Middle frontal gyrus (tissue), 1 donor: Measurements from ENCODE around the gene DSCAML1.

Experiments
- DNase-seq: peaks from one replicate; pipeline ENCODE4 v3.0.0-alpha.2; 2015; ENCODE audit warnings: low spot score; ENCODE audit errors: extremely low spot score

The DSCAML1 gene

DNA sequence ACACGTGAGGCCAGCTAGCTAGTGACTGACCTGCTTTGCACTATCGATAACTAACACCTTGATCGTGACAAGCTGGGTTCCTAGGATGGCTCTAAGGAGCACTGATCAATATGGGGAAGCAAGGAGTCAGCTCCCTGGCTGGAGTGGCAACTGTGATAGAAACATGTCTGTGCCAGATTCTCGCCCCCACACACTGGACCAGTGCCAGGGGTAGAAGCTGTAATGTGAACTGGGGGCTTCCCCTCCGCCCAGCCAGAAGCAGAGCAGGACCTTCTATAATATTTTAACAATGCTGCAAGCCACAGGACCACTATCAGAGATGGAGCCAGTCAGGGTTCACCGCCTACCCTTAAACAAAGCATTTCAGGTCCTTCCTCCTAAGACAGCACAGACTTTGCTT, 96.5 kb downstream of the DSCAML1 start:
- DNase-seq = no peak

- DNase-seq = no peak
Observed at GRCh38 chr11:117697319-117697718, 99.7 kb downstream of the DSCAML1 start.

DNA sequence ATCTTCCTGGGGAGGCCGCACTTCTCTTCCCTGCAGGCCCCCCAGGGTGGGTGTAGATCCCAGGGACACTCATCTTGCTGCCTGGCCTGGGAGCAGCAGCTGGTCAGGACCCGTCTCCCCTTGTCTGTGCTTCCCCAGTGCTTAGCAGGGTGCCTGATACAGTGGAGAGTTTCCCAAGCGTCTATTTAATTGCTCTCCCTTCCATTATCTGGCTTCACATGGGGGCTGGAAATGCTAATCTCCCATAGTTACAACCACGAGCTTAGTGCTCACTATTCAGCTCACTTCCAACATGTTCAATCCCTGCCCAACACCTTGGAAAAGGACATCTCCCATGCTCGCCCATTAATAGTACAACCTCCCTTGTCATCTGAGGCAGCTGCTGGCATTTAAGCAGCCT, 100.5 kb downstream of the DSCAML1 start:
- no peak for DNase-seq

DNA sequence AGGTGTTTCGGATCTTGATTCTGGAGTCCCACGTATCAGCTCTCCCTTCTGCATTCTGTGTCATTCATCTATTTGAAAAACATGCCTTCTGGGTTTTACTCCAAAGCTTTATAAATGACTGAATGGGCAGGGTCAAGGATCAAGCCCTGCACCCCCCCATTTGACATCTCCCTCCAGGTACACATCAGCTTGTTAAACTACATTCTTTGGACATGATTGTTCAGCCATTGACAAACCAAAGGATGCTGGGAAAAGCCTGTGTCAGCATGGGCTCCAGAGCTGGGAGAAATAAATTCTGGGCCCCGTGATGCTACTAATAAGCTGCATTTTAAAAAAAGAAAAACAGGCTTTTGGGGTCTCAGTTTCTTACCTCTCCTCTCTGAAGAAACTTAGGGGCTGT, 103.7 kb downstream of the DSCAML1 start:
- DNase-seq = no peak

DNA sequence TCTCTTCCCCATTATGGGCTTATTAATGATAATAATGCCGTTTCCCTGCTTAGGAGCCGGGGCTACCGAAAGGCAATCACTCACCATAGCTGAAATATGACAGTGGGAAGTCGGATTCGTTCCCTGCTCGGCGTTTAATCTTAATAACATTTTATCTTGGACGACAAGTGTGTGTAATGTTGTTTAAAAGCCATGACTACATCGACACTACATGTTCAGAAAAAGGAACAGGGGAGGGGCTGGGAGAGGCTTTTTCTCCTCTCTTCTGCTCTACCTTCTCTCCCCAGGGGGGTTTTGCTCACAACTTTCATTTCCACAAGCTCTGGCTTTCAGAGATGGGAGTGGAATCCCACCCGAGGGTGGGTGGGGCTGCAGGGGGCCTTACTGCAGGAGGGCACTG, 105.5 kb downstream of the DSCAML1 start:
- no peak for DNase-seq

- DNase-seq = no peak
Observed at GRCh38 chr11:117691218-117691514, 105.8 kb downstream of the DSCAML1 start.

- DNase-seq = no peak
Observed at GRCh38 chr11:117690484-117691217, 106.4 kb downstream of the DSCAML1 start.

DNA sequence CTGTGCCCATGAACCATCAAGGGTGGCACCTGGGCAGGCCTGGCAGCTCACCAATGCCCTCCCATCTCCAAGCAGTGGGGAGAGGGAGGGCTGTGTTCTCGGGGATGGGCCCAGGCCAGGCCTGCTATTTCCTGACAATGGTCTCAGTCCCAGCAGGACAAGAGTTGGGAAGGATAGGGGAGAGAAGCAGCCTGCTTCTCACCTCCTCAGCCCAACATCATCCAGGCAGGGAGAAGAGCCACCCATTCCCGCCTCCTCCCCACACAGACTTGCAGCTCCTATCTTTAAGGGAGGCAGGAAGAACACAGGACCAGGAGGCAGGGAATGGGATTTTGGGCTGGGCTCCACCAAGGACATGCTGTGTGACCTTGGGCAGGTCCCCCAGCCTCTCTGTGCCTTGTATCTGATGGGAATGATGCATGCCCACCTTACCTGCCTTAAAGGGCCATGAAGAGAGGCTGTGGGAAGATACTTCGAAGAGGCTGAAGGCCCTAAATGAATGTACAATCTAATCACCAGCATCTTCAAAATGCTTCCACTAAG, 108.7 kb downstream of the DSCAML1 start:
- DNase-seq = no peak

- DNase-seq = no peak
Observed at GRCh38 chr11:117687776-117688175, 109.2 kb downstream of the DSCAML1 start.

DNA sequence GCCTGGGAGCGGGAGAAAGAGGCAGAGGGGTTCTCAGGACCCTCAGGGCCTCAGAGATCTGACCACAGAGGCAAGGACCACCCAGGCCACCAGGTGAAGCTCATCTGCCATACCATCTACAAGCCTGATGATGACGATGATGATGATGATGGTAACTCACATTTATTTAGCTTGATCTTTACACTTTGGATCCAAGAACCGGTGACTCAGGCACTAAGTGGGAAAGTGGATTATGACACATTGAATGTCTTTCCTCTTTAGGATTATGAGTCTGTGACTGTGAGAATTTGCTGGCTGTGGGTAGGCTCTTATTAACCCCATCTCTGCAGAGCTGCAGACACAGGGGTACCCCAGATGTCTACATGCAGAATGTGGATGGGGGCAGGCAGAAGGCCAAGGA, 110.3 kb downstream of the DSCAML1 start:
- no peak for DNase-seq

DNA sequence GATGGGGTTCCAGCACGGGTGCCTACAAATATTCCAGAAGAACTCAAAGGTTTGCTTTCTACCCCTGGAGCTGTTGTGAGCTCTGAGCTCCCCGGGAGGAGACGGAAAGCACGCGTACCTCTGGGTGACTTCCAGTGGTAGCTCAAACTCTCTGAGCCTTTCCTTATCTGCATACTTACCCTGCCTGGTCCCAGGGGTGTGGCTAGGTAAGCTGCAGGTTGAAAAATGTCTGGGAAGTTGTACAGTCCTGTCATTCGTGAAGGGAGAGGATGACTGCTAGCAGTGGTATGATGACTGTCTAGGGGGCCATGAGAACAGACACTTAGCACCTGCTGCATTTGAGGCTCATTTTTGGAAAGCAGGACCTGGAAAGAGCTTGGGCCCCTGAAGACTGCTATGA, 111.5 kb downstream of the DSCAML1 start:
- DNase-seq = no peak

DNA sequence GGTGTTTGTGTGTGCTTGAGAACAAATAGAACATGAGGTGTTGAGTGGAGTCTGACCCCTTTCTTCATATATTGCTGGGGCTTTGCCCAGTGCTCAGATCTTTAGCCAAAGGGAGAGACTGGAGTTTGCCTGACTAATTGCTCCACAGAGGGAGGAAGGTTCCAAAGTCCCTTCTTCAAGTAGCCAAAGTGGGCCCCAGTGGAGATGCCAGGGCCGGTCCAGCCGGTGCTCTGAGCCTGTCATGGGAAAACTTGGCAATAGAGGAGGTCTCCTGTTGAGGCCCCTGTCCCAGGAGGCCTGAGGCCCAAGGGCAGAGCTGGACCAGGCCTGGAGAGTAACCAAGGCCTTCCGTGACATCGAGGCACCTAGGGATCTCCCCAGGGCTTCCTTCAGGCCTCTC, 112.3 kb downstream of the DSCAML1 start:
- DNase-seq = no peak

- DNase-seq = no peak
Observed at GRCh38 chr11:117684111-117684510, 112.9 kb downstream of the DSCAML1 start.

DNA sequence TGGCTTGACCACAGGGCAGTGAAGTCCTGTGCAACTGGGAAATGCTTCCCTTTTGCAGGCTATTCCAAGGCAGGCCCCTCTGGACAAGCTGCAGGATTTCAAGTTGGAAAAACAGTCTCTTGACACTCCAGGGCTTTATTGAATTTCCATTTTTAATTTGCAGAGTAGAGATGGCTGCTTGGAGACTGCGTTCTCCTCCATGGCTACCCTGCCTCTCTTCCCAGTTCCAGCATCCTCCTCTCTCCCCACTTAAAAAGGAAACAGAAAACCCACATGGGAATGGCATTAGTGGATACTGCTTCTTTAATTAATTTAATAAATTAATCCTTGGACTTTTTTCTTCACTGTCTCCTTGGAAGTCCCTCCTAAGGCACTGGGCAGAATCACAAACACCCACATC, 115.6 kb downstream of the DSCAML1 start:
- DNase-seq = no peak

- no peak for DNase-seq
Observed at GRCh38 chr11:117679461-117679860, 117.6 kb downstream of the DSCAML1 start.

GRCh38 chr11:117678658-117679406, 118.2 kb downstream of the DSCAML1 start:
- DNase-seq = peak; percentile 63

GRCh38 chr11:117677729-117678310, 119.2 kb downstream of the DSCAML1 start:
- no peak for DNase-seq

DNA sequence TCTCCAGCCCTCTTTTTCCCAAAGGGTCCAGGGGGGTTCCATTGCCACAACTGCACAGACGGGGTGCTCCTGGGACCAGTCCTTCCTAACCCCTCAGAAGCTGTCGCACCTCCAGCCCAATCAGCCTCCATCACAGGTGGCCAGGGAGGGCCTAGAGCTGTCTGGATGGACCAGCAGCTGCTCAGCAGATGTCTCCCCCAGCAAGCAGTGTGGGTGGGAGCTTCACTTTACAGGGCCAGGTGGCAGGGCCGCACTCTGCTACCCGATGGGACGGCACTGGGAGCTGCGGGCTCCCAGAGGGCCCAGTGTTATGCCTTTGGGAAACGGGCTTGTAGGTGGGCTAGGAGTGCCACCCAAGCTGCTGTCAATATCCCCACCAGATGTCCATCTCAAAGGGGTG, 120.5 kb downstream of the DSCAML1 start:
- no peak for DNase-seq

DNA sequence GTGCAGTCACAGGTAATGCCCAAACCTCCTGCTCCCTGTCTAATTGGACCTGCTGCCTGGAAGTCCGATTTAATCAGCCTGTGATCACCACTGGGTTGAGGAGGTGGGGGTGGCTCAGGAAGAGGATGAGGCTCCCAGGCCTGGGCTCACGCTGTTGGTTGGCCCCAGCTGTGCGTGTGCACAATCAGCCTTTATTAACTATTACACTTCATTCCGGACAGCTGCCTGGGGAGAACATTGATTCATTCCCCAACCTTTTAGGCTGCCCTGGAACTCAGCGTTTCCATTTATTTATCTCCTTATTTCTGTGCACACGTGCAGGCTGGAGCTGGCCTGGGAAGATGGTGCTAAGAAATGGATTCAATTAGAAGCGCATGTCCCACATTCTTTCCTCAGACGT, 123.4 kb downstream of the DSCAML1 start:
- DNase-seq = no peak

GRCh38 chr11:117671370-117671769, 125.6 kb downstream of the DSCAML1 start:
- DNase-seq = no peak

DNA sequence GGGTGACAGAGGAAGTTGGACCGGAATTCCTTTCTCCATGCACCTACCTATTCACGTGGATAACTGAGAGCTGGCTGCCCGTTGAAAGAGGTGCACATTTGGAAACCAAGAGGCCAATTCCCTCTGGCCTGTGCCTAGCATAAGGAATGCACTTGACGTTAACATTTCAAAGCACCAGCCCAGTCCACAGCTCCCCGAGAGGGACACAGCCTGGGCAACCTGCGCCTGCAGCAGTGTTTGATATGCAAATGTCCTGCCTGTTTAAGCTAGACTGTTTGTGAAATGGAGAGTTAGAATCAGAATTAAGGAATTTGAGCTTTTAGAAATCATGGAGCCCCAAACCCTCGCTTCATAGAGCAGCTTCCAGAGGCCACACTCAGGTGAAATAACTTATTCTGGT, 126.1 kb downstream of the DSCAML1 start:
- DNase-seq = no peak

DNA sequence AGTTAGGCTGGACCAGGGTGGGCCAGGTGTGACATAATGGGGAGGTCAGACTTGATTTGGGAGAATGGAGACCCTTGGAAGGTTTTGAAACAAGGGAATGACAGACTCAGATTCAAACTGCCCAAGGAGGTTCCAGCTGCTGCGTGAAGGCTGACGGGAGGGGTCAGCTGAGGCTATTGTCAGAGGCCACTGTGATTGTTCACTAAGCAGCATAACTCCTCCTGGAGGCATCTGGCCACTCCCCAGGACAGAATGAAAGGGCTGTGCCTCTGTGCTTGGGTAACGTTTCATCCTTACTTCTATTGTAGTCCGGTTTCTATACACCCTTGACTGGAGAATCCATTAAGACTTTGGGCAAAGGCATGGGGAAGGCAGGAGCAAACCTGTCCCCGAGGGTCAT, 126.6 kb downstream of the DSCAML1 start:
- no peak for DNase-seq

DNA sequence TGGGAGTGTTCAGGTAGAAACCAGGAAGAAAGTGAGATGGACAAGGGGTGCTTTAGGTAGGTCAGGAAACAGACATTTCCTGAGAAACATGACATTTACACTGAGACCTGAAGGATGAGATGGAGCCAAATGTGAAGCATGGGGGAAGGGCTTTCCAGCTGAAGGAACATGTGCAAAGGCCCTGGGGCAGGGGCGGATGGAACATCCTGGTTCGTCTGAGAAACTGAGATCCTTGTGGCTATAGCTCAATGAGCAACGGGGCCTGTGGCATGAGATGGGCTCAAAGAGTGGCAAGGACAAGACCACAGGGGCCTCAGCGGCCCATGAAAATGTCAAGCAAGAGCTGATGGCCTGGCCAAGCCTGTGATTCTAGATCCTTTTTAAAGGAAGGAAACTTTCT, 127.4 kb downstream of the DSCAML1 start:
- no peak for DNase-seq
